ENCODE data around the gene ZNF423. TPM values are rescaled to one million over a fixed set of nuclear protein-coding genes. Genes with fewer than 3 reads are reported as not detected.
A peak's percentile ranks its signal among the peaks of the same experiment; 100 is the strongest.

The ZNF423 gene
- total and polyA plus RNA-seq, 10 donors = 0.36 to 7.0 (median 3.7) TPM

- H3K27ac ChIP-seq = peak overlapping the region in 4 of 8 donors; percentile 66 to 86 (median 76)
- H3K4me1 ChIP-seq = peaks cover 11 to 75% (median 38%) of the 10 kb centered on the region in 6 donors
- intact Hi-C loops (cut with DNase I; ENCODE audit: low total_unique reads) = no loop called here
- DNase-seq = no peak
- H3K27me3 ChIP-seq (replicated peaks in 1 of 7) = peaks cover 0 to 45% (median 7%) of the 10 kb centered on the region in 7 donors
- TF ChIP-seq CTCF (IDR thresholded peaks at IDR 0.05 in 8 of 11, conservative IDR thresholded peaks at IDR 0.05 in 3 of 11) = no peak
- TF ChIP-seq POLR2A (IDR thresholded peaks at IDR 0.05) = no peak
- no peak for TF ChIP-seq POLR2AphosphoS5 (IDR thresholded peaks at IDR 0.05)
- H3K36me3 ChIP-seq = no peaks in the 10 kb centered on the region
- H3K9me3 ChIP-seq = no peaks in the 10 kb centered on the region
- no peak overlapping the region for H3K4me3 ChIP-seq
- WGBS, 5 donors = 74 to 96% (median 90%) methylated on average over 2 of the region's 2 CpGs
These were observed 19.7 kb downstream of the ZNF423 start for GRCh38 chr16:49836218-49836617.

GRCh38 chr16:49835161-49835777, 20.6 kb downstream of the ZNF423 start:
- Histone ChIP-seq H3K27me3 (replicated peaks in 1 of 7) (peaks cover 0 to 45% (median 7%) of the 10 kb centered on the region in 7 donors), H3K9me3 (no peaks in the 10 kb centered on the region), H3K27ac (peak overlapping the region in 7 of 8 donors; percentile 41 to 86 (median 72)), H3K4me1 (peaks cover 11 to 75% (median 38%) of the 10 kb centered on the region in 6 donors), H3K4me3 (no peak overlapping the region), H3K36me3 (no peaks in the 10 kb centered on the region)
- no peak for DNase-seq
- TF ChIP-seq POLR2AphosphoS5 (IDR thresholded peaks at IDR 0.05) (no peak), POLR2A (IDR thresholded peaks at IDR 0.05) (no peak), CTCF (IDR thresholded peaks at IDR 0.05 in 8 of 11, conservative IDR thresholded peaks at IDR 0.05 in 3 of 11) (no peak)
- WGBS, 5 donors = 39 to 56% (median 50%) methylated on average over 9 to 13 of the region's 13 CpGs
- intact Hi-C loops (cut with DNase I; ENCODE audit: low total_unique reads) = no loop called here

GRCh38 chr16:49834531-49835151, 21.3 kb downstream of the ZNF423 start:
- TF ChIP-seq POLR2A (IDR thresholded peaks at IDR 0.05) (no peak), POLR2AphosphoS5 (IDR thresholded peaks at IDR 0.05) (peak in 1 of 3 donors; percentile 61)
- intact Hi-C loops (cut with DNase I; ENCODE audit: low total_unique reads) = no loop called here
- no peaks in the 10 kb centered on the region for H3K36me3 ChIP-seq
- no peak overlapping the region for H3K4me3 ChIP-seq
- DNase-seq = no peak
- H3K27ac ChIP-seq = peak overlapping the region in 7 of 8 donors; percentile 60 to 86 (median 73)
- no peaks in the 10 kb centered on the region for H3K9me3 ChIP-seq
- peaks cover 0 to 41% (median 7%) of the 10 kb centered on the region in 7 donors for H3K27me3 ChIP-seq (replicated peaks in 1 of 7)
- WGBS, 5 donors = 40 to 66% (median 58%) methylated on average over 10 to 19 of the region's 19 CpGs
- H3K4me1 ChIP-seq = peaks cover 11 to 75% (median 38%) of the 10 kb centered on the region in 6 donors

- Histone ChIP-seq H3K9me3 (no peaks in the 10 kb centered on the region), H3K27me3 (replicated peaks in 1 of 7) (peaks cover 0 to 34% (median 7%) of the 10 kb centered on the region in 7 donors), H3K4me1 (peaks cover 11 to 69% (median 38%) of the 10 kb centered on the region in 6 donors), H3K36me3 (no peaks in the 10 kb centered on the region), H3K27ac (peak overlapping the region in 7 of 8 donors; percentile 60 to 86 (median 73)), H3K4me3 (no peak overlapping the region)
- intact Hi-C loops (cut with DNase I; ENCODE audit: low total_unique reads) = no loop called here
- no peak for TF ChIP-seq POLR2A (IDR thresholded peaks at IDR 0.05)
- peak; percentile 28 to 71 (median 55) for TF ChIP-seq POLR2AphosphoS5 (IDR thresholded peaks at IDR 0.05)
- WGBS, 5 donors = 56 to 77% (median 71%) methylated on average over 10 to 13 of the region's 13 CpGs
- no peak for DNase-seq
These were observed 21.9 kb downstream of the ZNF423 start for GRCh38 chr16:49833796-49834530.
